Stimulated activated CD4-positive, alpha-beta T cell treated with anti-CD3 and anti-CD28 coated beads, Interleukin-1b, Interleukin-23, amount 100 ng/mL, for 4 hours (primary cell): ENCODE measurements around the gene NDC1.
A peak's percentile ranks its signal among the peaks of the same experiment; 100 is the strongest.
"Not testable (repeated sequence)": the region's sequence is repeated elsewhere in the genome, so short reads cannot be mapped to it uniquely, and the experiment has no call there.

Experiments used
- DNase-seq, 2 donors: peaks; one replicate each; pipeline ENCODE4 v3.0.0-alpha.2; 2020; ENCODE audit warnings: low read depth in 2 of 2

NDC1 gene, protein sequence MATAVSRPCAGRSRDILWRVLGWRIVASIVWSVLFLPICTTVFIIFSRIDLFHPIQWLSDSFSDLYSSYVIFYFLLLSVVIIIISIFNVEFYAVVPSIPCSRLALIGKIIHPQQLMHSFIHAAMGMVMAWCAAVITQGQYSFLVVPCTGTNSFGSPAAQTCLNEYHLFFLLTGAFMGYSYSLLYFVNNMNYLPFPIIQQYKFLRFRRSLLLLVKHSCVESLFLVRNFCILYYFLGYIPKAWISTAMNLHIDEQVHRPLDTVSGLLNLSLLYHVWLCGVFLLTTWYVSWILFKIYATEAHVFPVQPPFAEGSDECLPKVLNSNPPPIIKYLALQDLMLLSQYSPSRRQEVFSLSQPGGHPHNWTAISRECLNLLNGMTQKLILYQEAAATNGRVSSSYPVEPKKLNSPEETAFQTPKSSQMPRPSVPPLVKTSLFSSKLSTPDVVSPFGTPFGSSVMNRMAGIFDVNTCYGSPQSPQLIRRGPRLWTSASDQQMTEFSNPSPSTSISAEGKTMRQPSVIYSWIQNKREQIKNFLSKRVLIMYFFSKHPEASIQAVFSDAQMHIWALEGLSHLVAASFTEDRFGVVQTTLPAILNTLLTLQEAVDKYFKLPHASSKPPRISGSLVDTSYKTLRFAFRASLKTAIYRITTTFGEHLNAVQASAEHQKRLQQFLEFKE

DNA sequence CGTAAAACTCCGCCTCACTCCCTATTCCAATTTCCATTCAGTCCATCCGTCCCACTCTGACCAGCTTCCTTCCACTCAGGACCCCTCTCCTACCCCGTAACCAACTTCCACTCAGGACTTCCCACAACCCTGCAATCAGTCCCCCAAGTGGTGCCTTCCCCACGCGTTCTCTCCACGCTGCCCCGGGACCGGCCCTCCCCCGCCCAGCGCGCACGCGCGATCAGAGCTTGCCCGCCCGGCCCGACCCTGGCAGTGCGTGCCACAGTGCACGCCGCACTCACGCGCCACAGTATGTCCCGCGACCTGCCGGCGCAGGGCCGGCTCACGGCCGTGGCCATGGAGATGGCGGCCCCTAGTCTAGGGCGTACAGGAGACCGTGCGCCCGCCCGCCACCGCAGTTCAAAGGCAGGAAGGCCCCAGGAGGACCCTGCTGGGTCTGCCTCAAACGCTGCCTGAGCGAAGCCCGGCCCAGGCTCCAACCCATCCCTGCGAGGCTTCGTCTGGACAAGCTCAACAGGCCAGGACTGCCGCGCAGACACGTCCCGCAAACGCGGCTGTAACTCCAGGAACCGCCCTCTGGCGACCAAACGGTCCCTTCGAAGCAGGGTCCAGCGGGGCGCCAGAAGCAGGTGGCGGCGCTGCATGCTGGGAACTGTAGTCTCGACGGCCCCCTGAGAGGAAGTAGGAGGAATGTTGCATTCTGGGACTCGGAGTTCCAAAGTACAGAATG lies at the start of gene NDC1:
Gene NDC1 (minus strand): TSS at position 373 of the 730 bp plus-strand sequence. CDS start 35 bp downstream, at position 338.
- peak; percentile 75 to 77 for DNase-seq

DNA sequence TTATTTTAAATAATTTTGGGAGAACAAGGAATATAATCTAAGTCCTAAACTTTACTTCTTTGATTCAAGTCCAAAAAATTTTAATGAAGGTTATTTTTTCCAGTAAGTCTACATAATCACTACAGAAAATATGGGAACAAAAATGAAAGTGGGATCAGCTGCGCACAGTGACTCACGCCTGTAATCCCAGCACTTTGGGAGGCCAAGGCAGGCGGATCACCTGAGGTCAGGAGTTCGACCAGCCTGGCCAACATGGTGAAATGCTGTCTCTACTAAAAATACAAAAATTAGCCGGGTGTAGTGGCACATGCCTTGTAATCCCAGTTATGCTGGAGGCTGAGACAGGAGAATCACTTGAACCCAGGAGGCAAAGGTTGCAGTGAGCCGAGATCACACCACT lies 45.5 kb upstream of the NDC1 start:
- not testable (repeated sequence) for DNase-seq

DNA sequence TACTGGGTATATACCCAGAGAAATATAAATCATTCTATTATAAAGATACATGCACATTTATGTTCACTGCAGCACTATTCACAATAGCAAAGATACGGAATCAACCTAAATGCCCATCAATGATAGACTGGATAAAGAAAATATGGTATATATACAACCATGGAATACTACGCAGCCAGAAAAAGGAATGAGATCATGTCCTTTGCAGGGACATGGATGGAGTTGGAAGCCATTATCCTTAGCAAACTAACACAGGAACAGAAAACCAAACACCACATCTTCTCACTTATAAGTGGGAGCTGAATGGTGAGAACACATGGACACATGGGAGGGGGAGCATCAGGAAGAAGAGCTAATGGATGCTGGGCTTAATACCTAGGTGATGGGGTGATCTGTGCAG lies 43.8 kb upstream of the NDC1 start:
- not testable (repeated sequence) for DNase-seq

DNA sequence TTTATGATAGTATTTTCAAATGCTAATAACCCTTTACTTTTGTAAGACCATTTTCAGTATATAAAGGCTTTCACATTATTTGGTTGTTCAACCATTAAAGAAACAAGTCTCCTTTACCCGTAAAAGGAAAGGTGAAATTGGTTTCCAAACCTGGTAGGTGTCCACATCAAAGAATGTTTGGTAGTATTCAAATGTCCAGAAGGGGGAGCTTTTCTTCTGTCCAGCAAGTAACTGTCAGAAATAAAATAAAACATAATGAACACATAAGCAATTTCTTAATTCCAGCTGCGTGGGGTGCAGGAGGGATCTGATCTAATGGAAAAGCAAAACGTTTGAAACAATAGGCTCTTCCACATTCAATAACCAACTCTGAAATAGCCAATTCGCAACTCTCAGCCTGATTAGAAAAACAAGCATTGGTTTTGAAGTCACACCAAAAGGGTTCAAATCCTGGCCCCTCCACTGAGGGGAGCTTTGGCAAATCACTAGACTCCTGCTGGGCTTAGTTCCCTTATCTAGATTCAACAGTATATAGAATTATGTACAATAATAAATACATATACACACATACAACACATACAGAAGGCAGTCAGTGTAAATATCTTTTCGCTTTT lies 40.5 kb upstream of the NDC1 start:
- DNase-seq = no peak

DNA sequence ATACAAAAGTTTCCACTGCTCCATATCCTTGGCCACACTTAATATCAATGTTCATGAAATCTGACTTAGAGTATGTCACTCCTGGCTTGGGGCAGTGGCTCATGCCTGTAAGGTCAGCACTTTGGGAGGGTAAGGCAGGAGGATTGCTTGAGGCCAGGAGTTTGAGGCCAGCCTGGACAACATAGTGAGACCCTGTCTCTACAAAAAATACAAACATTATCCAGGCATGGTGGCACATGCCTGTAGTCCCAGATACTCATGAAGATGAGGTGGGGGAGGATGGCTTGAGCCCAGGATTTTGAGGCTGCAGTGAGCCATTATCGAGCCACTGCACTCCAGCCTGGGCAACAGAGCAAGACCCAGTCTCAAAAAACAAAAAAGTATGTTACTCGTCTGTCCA lies 37.1 kb upstream of the NDC1 start:
- not testable (repeated sequence) for DNase-seq

DNA sequence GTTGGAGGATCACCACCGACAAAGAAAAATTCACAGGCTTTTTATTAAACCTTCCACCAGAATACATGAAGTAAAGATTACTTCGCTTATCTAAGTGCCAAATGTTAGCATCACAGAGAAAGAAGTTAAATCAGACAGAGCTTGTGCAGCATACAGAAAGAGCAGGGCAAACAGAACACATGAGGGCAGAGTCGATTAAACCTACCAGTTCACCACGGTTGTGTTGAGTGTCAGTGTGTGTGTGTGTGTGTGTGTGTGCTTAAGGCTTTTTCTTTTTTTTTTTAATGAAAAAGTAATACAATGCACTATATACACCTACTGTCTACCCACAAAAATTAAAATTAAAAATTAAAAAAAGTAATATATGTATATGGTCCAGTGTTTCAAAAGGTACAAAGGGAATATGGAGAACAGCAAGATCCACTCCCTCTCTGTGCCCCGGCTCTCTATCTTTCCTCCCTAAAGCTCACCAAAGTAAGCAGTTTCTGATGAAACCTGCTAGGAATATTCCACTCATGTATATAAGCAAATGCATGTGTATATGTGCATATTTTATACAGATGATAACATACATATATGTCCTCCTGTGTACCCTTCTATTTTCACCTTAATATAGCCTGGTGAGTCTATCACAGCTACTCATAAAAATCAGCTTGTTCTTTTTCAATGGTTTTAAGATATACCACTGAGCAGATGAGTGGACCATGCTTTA lies 33.8 kb upstream of the NDC1 start:
- DNase-seq = no peak

DNA sequence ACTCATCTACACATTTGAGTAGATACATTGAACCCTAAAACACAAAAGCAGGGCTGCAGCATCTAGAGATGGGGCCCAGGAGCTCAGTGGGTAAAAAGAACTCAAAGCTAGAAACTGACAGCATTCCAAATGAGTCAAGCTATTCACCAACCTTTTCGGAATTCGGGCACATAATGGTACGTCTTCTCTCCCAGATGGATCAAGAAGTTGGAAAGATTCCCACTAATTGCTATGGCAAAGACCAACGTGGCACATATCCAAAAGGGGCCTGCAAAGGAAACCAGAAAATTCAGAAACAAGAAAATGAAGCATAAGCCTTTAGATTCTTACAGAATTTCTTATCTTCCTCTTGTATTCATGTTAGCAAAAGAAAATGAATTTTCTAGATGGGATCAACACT lies 33.1 kb upstream of the NDC1 start:
- no peak for DNase-seq

DNA sequence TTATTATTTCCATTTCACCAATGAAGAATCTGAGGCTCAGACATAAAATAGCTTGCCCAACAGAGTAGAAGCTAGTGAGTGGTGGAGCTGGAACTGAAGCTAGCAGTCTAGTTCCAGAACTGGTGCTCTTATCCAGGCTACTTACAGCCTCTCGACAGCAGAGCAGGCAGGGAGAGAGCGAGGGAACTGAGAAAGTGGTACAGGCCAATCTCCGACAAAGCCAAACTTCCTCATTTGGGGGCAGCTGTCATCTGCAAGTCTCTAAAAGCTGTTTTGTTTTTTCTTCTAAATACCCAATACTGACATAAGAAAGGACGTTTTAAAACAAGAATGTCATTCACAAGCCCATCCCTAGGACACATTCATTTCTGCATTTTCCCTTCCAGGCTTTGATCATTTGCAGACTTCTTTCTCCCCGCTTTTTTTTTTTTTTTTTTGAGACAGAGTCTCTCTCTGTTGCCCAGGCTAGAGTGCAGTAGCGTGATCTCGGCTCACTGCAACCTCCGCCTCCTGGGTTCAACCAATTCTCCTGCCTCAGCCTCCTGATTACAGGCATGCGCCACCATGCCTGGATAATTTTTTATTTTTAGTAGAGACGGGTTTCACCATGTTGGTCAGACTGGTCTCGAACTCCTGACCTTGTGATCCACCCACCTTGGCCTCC lies 31.5 kb upstream of the NDC1 start:
- DNase-seq = no peak

DNA sequence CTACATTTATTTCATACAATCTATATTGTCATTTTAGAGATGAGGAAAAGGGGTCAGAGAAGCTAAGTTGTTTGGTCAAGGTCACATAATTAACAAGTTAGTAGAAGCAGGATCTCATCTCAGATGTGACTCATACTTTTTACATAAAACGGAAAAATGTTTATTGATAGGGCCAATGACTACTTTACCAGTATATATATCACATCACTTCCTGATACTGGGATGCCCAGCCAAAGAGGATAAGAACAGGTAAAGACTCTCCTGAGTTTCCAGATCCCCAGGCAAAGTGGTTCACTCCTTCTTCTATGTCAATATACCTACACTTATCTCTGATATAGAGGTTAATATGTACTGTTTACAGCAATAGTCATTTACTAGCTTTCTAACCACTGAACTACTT lies 30.5 kb upstream of the NDC1 start:
- DNase-seq = no peak

DNA sequence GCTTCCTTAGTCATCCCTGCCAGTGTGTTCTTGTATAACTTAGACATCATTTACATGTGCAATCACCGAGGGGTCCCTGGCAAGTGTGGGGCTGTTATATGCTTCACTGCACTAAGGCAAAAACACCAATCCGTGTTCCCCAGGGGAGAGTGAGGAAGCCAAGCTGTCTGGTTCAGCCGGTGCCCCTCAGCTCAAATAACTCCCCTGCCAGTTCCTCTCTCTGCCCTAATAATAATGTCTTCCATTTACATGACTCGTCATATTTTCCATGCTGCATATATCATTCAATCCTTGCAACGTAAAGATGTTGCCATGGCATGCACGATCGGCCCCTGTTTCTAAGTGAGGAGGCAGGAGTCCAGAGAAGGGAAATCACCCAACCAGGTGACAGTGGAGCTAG lies 24.4 kb upstream of the NDC1 start:
- no peak for DNase-seq

DNA sequence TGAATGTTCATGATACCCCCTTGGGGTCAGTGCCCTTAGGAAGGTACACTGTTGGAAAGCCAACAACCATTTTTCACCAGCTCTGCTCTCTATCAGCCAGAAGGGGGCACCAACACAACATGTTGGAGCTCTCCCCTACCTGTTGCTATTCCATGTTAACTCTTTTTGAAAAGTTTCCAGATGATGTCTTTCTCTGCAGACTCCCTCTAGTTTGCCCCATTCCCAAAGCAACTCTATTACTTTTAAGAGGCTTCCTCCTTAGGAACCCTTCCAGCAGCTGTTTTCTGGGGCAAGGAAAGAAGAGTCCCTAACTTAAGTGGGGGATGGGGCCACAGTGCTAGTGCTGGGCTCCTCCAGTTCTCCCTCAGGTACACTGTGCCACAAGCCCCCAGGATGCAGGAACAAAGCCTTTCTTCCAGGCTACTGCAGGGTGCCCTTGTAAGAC lies 22.9 kb upstream of the NDC1 start:
- peak; percentile 9 to 37 for DNase-seq

DNA sequence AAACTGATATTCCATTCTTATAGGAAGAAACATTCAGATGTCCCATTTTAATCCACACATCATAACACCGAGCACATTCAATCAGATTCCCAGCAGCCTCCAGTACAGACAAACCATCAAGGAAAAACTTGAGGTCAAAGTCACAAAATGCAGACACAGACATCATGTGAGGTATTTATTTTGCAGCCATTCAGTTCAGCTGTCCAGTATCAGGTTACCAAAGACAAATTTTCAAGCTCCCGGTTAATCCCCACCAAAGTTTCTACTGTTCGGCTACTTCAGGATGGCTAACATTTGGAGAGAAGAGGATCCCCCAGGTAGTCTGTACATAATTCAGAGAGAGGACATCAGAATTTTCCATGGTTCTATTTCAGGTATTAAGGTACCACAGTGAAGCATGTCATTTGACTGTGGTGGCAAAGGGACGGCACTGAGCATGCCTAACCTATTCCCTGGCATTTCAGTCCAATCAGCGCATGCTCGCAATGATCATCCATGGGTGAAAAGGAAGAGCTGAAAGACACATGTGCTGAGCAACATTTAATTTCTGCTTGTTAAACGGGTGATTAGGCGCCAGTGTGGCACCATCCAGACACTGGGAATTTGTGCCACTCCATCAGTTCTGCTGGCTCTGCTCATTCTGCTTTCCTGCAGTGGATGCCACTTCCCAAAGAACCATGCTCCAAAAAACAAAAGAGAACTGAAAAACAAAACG lies 13.6 kb upstream of the NDC1 start:
- DNase-seq = no peak

DNA sequence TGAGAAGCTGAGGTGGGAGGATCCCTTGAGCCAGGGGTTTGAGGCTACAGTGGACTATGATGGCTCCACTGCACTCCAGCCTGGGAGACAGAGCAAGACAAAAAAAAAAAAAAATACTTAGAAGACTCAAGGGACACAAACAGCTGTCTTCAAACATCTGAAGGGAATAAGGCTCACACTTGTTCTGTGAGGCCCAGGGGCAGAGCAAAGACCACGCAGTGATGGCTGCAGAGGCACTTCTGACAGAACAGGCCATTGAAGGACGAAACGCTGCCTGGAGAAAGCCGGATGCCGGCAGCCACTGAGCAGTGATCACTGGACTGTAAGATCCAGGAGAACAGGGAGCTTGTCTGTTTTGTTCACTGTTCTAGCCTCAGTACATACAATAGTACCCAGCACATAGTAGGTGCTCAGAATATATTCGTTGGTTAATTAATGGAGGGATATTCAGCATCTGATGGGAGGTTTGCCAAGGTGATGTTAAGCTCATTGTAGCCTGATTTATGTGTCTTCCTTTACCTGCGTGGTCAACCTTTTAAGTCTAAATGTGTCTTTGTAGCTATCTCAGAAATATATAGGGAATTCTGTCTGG lies 12.1 kb upstream of the NDC1 start:
- no peak for DNase-seq

DNA sequence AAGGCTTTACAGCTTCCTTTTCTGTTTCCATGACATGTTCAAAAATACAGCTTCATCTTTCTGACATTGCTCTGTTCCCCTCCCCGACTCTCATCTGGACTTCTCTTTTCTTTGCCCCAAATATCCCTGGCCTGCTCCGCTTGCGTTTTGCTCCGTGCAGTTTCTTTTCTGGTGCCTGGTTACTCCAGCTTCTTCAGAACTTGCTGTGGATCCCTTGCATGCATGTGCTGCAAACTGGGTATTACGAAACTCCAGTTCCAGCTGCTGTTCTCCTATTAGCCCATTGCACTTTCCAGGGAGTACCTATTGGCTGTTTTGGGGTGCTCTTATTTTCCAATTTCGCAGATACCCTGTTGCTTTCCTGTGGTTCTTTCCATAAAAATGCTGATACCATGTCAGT lies 9.9 kb upstream of the NDC1 start:
- DNase-seq = no peak

DNA sequence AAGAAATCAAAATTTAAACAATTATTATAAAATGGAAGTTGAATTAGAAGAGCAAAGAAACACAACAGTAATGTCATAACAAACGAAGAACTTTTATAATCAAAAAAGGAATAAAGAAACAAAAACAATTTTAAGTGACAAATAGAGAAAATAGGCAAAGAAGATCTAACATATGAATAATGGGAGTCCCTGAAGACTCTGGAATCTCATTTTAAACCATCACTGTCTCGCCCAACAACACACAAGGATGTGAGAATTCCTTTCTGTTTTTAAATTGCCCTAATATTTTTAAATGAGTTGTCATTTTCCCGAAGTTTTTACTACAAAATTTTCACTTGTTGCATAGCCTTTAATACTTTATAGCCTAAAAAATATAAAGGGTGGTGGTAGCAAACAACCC lies 4.3 kb upstream of the NDC1 start:
- no peak for DNase-seq

DNA sequence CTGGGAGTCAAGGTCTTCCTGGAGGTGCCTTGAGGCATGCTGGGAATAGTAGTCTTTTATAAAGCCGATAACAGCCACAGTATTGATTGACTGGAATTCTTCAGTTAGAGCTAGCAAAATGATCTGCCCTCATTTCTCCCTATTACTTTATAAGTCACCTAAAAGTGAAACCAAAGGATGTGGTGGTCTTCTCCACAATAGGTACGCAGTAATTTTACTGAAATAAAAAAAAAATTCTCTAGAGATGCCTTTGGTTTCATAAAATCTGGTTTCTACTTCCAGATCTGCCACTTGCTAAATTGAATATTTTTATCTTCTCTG lies 518 bp upstream of the NDC1 start:
- DNase-seq = no peak

DNA sequence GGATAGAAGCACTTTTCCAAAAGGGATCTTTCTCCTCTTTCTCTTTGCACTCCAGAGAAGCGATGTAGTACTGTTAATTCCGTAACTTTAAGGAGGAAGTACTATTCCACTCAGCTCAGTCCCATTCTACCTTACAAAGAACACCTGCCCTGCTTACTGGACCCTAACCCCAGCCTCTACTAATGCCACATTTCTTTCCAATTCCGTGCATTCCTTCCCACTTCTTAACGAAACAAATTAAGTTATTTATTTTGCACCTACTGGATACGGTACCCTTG lies 511 bp downstream of the NDC1 start:
- DNase-seq = no peak

DNA sequence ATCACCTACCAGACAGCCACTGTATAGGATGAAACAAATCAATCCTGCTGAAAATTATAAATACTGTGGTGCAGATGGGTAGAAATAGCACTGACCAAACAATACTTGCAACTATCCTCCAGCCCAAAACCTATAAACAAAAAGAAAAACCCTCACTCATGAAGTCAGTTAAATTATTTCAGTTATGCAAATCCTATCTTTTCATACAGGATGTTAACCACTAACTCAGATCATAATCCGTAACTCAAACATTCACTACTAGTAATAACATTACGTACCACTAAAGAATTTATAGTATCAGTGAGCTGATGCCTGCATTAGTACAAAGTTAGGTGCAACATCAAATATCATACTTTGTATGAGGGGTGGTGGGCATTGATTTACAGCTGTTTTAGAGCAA lies 2.6 kb downstream of the NDC1 start:
- no peak for DNase-seq

DNA sequence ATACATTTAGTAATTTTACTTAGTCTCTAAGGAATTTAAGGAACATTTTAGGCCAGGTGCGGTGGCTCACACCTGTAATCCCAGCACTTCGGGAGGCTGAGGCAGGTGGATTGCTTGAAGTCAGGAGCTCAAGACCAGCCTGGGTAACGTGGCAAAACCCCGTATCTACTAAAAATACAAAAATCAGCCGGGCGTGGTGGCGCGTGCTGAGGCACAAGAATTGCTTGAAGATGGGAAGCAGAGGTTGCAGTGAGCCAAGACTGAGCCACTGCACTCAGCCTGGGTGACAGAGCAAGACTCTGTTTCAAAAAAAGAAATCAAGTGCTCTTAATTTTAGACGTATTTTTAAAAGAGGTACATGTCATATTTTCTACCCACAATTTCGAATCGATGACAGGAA lies 3.3 kb downstream of the NDC1 start:
- no peak for DNase-seq

DNA sequence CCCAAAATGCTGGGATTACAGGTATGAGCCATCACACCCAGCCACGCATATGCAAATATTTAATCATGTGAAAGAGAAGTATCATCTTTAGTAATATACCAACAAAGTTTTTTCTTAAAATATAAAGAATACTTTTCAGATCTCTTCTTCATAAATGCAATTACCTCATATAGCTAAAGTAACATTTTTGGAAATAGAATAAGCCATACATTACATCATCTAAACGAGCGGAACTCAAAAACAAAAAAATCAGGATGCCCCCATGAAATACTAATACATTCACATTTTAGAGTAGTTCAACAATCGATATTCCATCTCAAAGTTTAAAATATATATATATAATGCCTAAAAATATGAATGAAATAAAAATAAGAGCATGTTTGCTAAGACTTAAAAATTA lies 4.7 kb downstream of the NDC1 start:
- no peak for DNase-seq
